ENCODE measurements around the gene SBNO1. TPM values are rescaled to one million over a fixed set of nuclear protein-coding genes. Genes with fewer than 3 reads are reported as not detected.

Gene SBNO1
- total and polyA plus RNA-seq, 5 donors from 2014 or later, result 27.8 to 36.4 (median 30.7) TPM

- no peak for ATAC-seq (ENCODE audit: low read depth in 2 of 2)
- Mint-ChIP-seq H3K4me1 (peaks cover 0 to 10% (median 3%) of the 10 kb centered on the region in 4 donors), H3K9me3 (no peaks in the 10 kb centered on the region), H3K36me3 (peaks cover 23% of the 10 kb centered on the region), H3K4me3 (no peak overlapping the region), H3K27ac (peak overlapping the region in 1 of 3 donors; percentile 36), H3K27me3 (no peaks in the 10 kb centered on the region)
- no peak overlapping the region for H3K4me3 ChIP-seq (ENCODE audit: low read depth, low read length)
- H3K27me3 ChIP-seq (ENCODE audit: control insufficient read depth, insufficient read depth, low read length), result no peaks in the 10 kb centered on the region
- H3K4me1 ChIP-seq (ENCODE audit: control insufficient read depth, insufficient read depth, low read length, poor library complexity, severe bottlenecking), result no peaks in the 10 kb centered on the region
- DNase-seq, result no peak
- H3K9me3 ChIP-seq (ENCODE audit: control insufficient read depth in 2 of 2, low read length in 2 of 2), result no peaks in the 10 kb centered on the region
- H3K36me3 ChIP-seq (ENCODE audit: control insufficient read depth, insufficient read depth, low read length), result peaks cover 56% of the 10 kb centered on the region
- no peak overlapping the region for H3K27ac ChIP-seq (ENCODE audit: insufficient read depth, low read length, poor library complexity, severe bottlenecking)
These were observed 37.4 kb upstream of the SBNO1 start for GRCh38 chr12:123401753-123402683.

- Mint-ChIP-seq H3K9me3 (no peaks in the 10 kb centered on the region), H3K36me3 (peaks cover 31% of the 10 kb centered on the region), H3K4me1 (peaks cover 0 to 12% (median 7%) of the 10 kb centered on the region in 4 donors), H3K27ac (peak overlapping the region in 1 of 3 donors; percentile 66), H3K4me3 (no peak overlapping the region), H3K27me3 (no peaks in the 10 kb centered on the region)
- no peak overlapping the region for H3K27ac ChIP-seq (ENCODE audit: insufficient read depth, low read length, poor library complexity, severe bottlenecking)
- peaks cover 60% of the 10 kb centered on the region for H3K36me3 ChIP-seq (ENCODE audit: control insufficient read depth, insufficient read depth, low read length)
- no peaks in the 10 kb centered on the region for H3K4me1 ChIP-seq (ENCODE audit: control insufficient read depth, insufficient read depth, low read length, poor library complexity, severe bottlenecking)
- H3K27me3 ChIP-seq (ENCODE audit: control insufficient read depth, insufficient read depth, low read length), result no peaks in the 10 kb centered on the region
- H3K9me3 ChIP-seq (ENCODE audit: control insufficient read depth in 2 of 2, low read length in 2 of 2), result no peaks in the 10 kb centered on the region
- H3K4me3 ChIP-seq (ENCODE audit: low read depth, low read length), result no peak overlapping the region
- DNase-seq (no peak), ATAC-seq (ENCODE audit: low read depth in 2 of 2) (no peak)
These were observed 34.6 kb upstream of the SBNO1 start for GRCh38 chr12:123399255-123399617.

GRCh38 chr12:123398550-123399254 is 34.1 kb upstream of the SBNO1 start:
- Histone ChIP-seq H3K9me3 (ENCODE audit: control insufficient read depth in 2 of 2, low read length in 2 of 2) (no peaks in the 10 kb centered on the region), H3K4me3 (ENCODE audit: low read depth, low read length) (no peak overlapping the region), H3K36me3 (ENCODE audit: control insufficient read depth, insufficient read depth, low read length) (peaks cover 57% of the 10 kb centered on the region), H3K4me1 (ENCODE audit: control insufficient read depth, insufficient read depth, low read length, poor library complexity, severe bottlenecking) (no peaks in the 10 kb centered on the region), H3K27ac (ENCODE audit: insufficient read depth, low read length, poor library complexity, severe bottlenecking) (no peak overlapping the region), H3K27me3 (ENCODE audit: control insufficient read depth, insufficient read depth, low read length) (no peaks in the 10 kb centered on the region)
- peak overlapping the region in 2 of 3 donors; percentile 9 to 15 for H3K27ac Mint-ChIP-seq
- no peaks in the 10 kb centered on the region for H3K9me3 Mint-ChIP-seq
- ATAC-seq (ENCODE audit: low read depth in 2 of 2), result no peak
- H3K4me3 Mint-ChIP-seq, result no peak overlapping the region
- H3K27me3 Mint-ChIP-seq, result no peaks in the 10 kb centered on the region
- no peak for DNase-seq
- peaks cover 0 to 13% (median 7%) of the 10 kb centered on the region in 4 donors for H3K4me1 Mint-ChIP-seq
- peaks cover 31% of the 10 kb centered on the region for H3K36me3 Mint-ChIP-seq

- Mint-ChIP-seq H3K4me1 (peaks cover 0 to 15% (median 9%) of the 10 kb centered on the region in 4 donors), H3K9me3 (no peaks in the 10 kb centered on the region), H3K27ac (peak overlapping the region in 1 of 3 donors; percentile 15), H3K36me3 (peaks cover 26% of the 10 kb centered on the region), H3K27me3 (no peaks in the 10 kb centered on the region), H3K4me3 (no peak overlapping the region)
- DNase-seq (no peak), ATAC-seq (ENCODE audit: low read depth in 2 of 2) (no peak)
- H3K4me1 ChIP-seq (ENCODE audit: control insufficient read depth, insufficient read depth, low read length, poor library complexity, severe bottlenecking), result no peaks in the 10 kb centered on the region
- H3K9me3 ChIP-seq (ENCODE audit: control insufficient read depth in 2 of 2, low read length in 2 of 2), result no peaks in the 10 kb centered on the region
- H3K27me3 ChIP-seq (ENCODE audit: control insufficient read depth, insufficient read depth, low read length), result no peaks in the 10 kb centered on the region
- peaks cover 51% of the 10 kb centered on the region for H3K36me3 ChIP-seq (ENCODE audit: control insufficient read depth, insufficient read depth, low read length)
- no peak overlapping the region for H3K27ac ChIP-seq (ENCODE audit: insufficient read depth, low read length, poor library complexity, severe bottlenecking)
- no peak overlapping the region for H3K4me3 ChIP-seq (ENCODE audit: low read depth, low read length)
These were observed 33.5 kb upstream of the SBNO1 start for GRCh38 chr12:123398177-123398549.

GRCh38 chr12:123397400-123397799 is 32.8 kb upstream of the SBNO1 start:
- Histone ChIP-seq H3K4me3 (ENCODE audit: low read depth, low read length) (no peak overlapping the region), H3K4me1 (ENCODE audit: control insufficient read depth, insufficient read depth, low read length, poor library complexity, severe bottlenecking) (no peaks in the 10 kb centered on the region), H3K9me3 (ENCODE audit: control insufficient read depth in 2 of 2, low read length in 2 of 2) (no peaks in the 10 kb centered on the region), H3K36me3 (ENCODE audit: control insufficient read depth, insufficient read depth, low read length) (peaks cover 49% of the 10 kb centered on the region), H3K27me3 (ENCODE audit: control insufficient read depth, insufficient read depth, low read length) (no peaks in the 10 kb centered on the region), H3K27ac (ENCODE audit: insufficient read depth, low read length, poor library complexity, severe bottlenecking) (no peak overlapping the region)
- DNase-seq (no peak), ATAC-seq (ENCODE audit: low read depth in 2 of 2) (no peak)
- Mint-ChIP-seq H3K27ac (peak overlapping the region in 1 of 3 donors; percentile 66), H3K4me1 (peaks cover 0 to 18% (median 9%) of the 10 kb centered on the region in 4 donors), H3K27me3 (no peaks in the 10 kb centered on the region), H3K9me3 (no peaks in the 10 kb centered on the region), H3K4me3 (no peak overlapping the region), H3K36me3 (peaks cover 27% of the 10 kb centered on the region)

- Histone ChIP-seq H3K4me1 (ENCODE audit: control insufficient read depth, insufficient read depth, low read length, poor library complexity, severe bottlenecking) (no peaks in the 10 kb centered on the region), H3K36me3 (ENCODE audit: control insufficient read depth, insufficient read depth, low read length) (peaks cover 46% of the 10 kb centered on the region), H3K4me3 (ENCODE audit: low read depth, low read length) (no peak overlapping the region), H3K9me3 (ENCODE audit: control insufficient read depth in 2 of 2, low read length in 2 of 2) (no peaks in the 10 kb centered on the region), H3K27ac (ENCODE audit: insufficient read depth, low read length, poor library complexity, severe bottlenecking) (no peak overlapping the region), H3K27me3 (ENCODE audit: control insufficient read depth, insufficient read depth, low read length) (no peaks in the 10 kb centered on the region)
- Mint-ChIP-seq H3K4me1 (peaks cover 0 to 22% (median 10%) of the 10 kb centered on the region in 4 donors), H3K36me3 (peaks cover 27% of the 10 kb centered on the region), H3K4me3 (no peak overlapping the region), H3K27me3 (no peaks in the 10 kb centered on the region), H3K27ac (peak overlapping the region in 1 of 3 donors; percentile 56), H3K9me3 (no peaks in the 10 kb centered on the region)
- ATAC-seq (ENCODE audit: low read depth in 2 of 2), result no peak
- DNase-seq, result no peak
These were observed 32.3 kb upstream of the SBNO1 start for GRCh38 chr12:123396954-123397353.

- no peak overlapping the region for H3K4me3 Mint-ChIP-seq
- peak overlapping the region in 1 of 3 donors; percentile 83 for H3K27ac Mint-ChIP-seq
- H3K4me1 Mint-ChIP-seq, result peaks cover 0 to 26% (median 12%) of the 10 kb centered on the region in 4 donors
- no peaks in the 10 kb centered on the region for H3K9me3 Mint-ChIP-seq
- Histone ChIP-seq H3K27me3 (ENCODE audit: control insufficient read depth, insufficient read depth, low read length) (no peaks in the 10 kb centered on the region), H3K27ac (ENCODE audit: insufficient read depth, low read length, poor library complexity, severe bottlenecking) (no peak overlapping the region), H3K4me3 (ENCODE audit: low read depth, low read length) (no peak overlapping the region), H3K4me1 (ENCODE audit: control insufficient read depth, insufficient read depth, low read length, poor library complexity, severe bottlenecking) (peaks cover 3% of the 10 kb centered on the region), H3K9me3 (ENCODE audit: control insufficient read depth in 2 of 2, low read length in 2 of 2) (no peaks in the 10 kb centered on the region), H3K36me3 (ENCODE audit: control insufficient read depth, insufficient read depth, low read length) (peaks cover 49% of the 10 kb centered on the region)
- H3K36me3 Mint-ChIP-seq, result peaks cover 31% of the 10 kb centered on the region
- DNase-seq (no peak), ATAC-seq (ENCODE audit: low read depth in 2 of 2) (no peak)
- no peaks in the 10 kb centered on the region for H3K27me3 Mint-ChIP-seq
These were observed 31.9 kb upstream of the SBNO1 start for GRCh38 chr12:123396543-123396942.

Data from CD4-positive, CD25-positive, alpha-beta regulatory T cell (primary cell).